ENCODE data around the gene RAD1.

DNA sequence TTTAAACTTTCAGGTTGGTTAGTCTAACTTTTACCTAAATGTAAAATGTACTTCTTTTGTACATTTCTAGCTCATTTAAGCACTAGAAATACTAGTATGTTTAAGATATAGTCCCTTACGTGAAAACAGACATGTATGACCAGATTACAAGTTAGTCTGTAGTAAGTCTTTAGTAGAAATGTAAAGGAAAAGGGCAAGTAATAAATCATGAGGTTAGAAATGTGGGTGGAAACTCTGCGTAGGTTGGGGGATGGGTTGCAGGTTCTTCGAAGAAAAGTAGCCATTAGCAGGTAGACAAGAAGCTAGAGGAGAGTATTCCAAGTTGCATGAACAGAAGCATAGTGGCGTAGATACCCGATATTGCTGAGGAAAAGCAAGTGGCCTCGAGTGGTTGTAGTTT, 22.9 kb downstream of the RAD1 start:
- no peak for TF ChIP-seq SUZ12 (IDR thresholded peaks at IDR 0.05)
- no peak for TF ChIP-seq FOXA1 (IDR thresholded peaks at IDR 0.05)
- no peak for TF ChIP-seq L3MBTL2 (conservative IDR thresholded peaks at IDR 0.05)
- TF ChIP-seq FOXM1 (IDR thresholded peaks at IDR 0.05; ENCODE audit: borderline replicate concordance), result no peak
- no peak for TF ChIP-seq NFRKB (IDR thresholded peaks at IDR 0.05)
- TF ChIP-seq ELF4 (IDR thresholded peaks at IDR 0.05), result no peak
- TF ChIP-seq SP1 (IDR thresholded peaks at IDR 0.05), result no peak
- TF ChIP-seq BHLHE40 (IDR thresholded peaks at IDR 0.05; ENCODE audit: borderline replicate concordance), result no peak
- TF ChIP-seq HDGF (IDR thresholded peaks at IDR 0.05; ENCODE audit: borderline replicate concordance), result no peak
- no peak for TF ChIP-seq CTBP1 (IDR thresholded peaks at IDR 0.05; ENCODE audit: borderline replicate concordance)
- TF ChIP-seq ARNT (IDR thresholded peaks at IDR 0.05), result no peak
- TF ChIP-seq, protein P1, sequence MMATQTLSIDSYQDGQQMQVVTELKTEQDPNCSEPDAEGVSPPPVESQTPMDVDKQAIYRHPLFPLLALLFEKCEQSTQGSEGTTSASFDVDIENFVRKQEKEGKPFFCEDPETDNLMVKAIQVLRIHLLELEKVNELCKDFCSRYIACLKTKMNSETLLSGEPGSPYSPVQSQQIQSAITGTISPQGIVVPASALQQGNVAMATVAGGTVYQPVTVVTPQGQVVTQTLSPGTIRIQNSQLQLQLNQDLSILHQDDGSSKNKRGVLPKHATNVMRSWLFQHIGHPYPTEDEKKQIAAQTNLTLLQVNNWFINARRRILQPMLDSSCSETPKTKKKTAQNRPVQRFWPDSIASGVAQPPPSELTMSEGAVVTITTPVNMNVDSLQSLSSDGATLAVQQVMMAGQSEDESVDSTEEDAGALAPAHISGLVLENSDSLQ (IDR thresholded peaks at IDR 0.05), result no peak
- no peak for TF ChIP-seq FOXK2 (IDR thresholded peaks at IDR 0.05)

Measured in HEK293T (cell line).